Aorta (tissue), 5 donors: ENCODE results near the gene SPTBN4. TPM values are rescaled to one million over a fixed set of nuclear protein-coding genes. Genes with fewer than 3 reads are reported as not detected.

Experiments
- ATAC-seq: fragments of 200-7000 bp; cut with Tn5 transposase; one replicate; pipeline ENCODE4 v1.9.1; 2022; ENCODE audit warnings: moderate library complexity; ENCODE audit not compliant: low FRiP score
- DNase-seq, 2 donors: peaks; one replicate each; pipeline ENCODE4 v3.0.0-alpha.2; 2020
- H3K27ac ChIP-seq, 2 donors: one replicate each; pipeline ENCODE4 v1.5.1; 2013; ENCODE audit warnings: low read length in 2 of 2, mild to moderate bottlenecking in 2 of 2, moderate library complexity in 2 of 2, control low read depth in 1 of 2, inconsistent platforms in 1 of 2, low read depth in 1 of 2
- H3K27me3 ChIP-seq, 2 donors: one replicate each; pipeline ENCODE4 v1.6.1; 2013; ENCODE audit warnings: control low read depth in 1 of 2, low read length in 1 of 2, mild to moderate bottlenecking in 1 of 2, moderate library complexity in 1 of 2; ENCODE audit not compliant: insufficient read depth in 2 of 2, control insufficient read depth in 1 of 2
- H3K36me3 ChIP-seq, 2 donors: one replicate each; pipeline ENCODE4 v1.6.1; 2013; ENCODE audit warnings: control low read depth in 1 of 2, low read length in 1 of 2, mild to moderate bottlenecking in 1 of 2; ENCODE audit not compliant: insufficient read depth in 2 of 2, control insufficient read depth in 1 of 2
- H3K4me1 ChIP-seq, 2 donors: one replicate each; pipeline ENCODE4 v1.6.1; 2013; ENCODE audit warnings: low read length in 2 of 2, control low read depth in 1 of 2, mild to moderate bottlenecking in 1 of 2, moderate library complexity in 1 of 2; ENCODE audit not compliant: insufficient read depth in 2 of 2, control insufficient read depth in 1 of 2
- H3K4me3 ChIP-seq, 2 donors: one replicate each; pipeline ENCODE4 v1.5.1; 2013; ENCODE audit warnings: low read length in 2 of 2, control low read depth in 1 of 2, mild to moderate bottlenecking in 1 of 2
- H3K9me3 ChIP-seq: one replicate; pipeline ENCODE4 v1.6.1; 2013; ENCODE audit warnings: mild to moderate bottlenecking, low read length; ENCODE audit not compliant: control insufficient read depth
- WGBS, 2 donors: extraction: QIAGEN DNeasy Blood & Tissue Kit; methylation state at CpG; one replicate each; pipeline ENCODE4 v1.1.7; 2013; 5-methylcytosine and 5-hydroxymethylcytosine counted together
- intact Hi-C, 2 donors: fragments of 100-400 bp; cut with DNase I; formaldehyde crosslinking; loops; one replicate each; pipeline versions ENCODE4 v1.14.2 to v1.15.0; 2022
- polyA plus RNA-seq, 2 donors: library from polyadenylated mRNA; stranded (reverse); fragments of 200-250 nt; gene quantifications; one replicate each; pipeline ENCODE4 v1.2.3, GENCODE V29; 2013
- total RNA-seq, 2 donors: library from RNA; stranded (reverse); fragmentation: NEBNext Ultra II Directional; extraction: Animal tissue kit (Norgen Biotek cat#: 25700); gene quantifications; one replicate each; pipeline ENCODE4 v1.2.1, GENCODE V29; 2021
- donor health status: healthy with polysubstance abuse.
- donor health status: Bipolar disorder and iron deficiency.
- donor health status: DM: no; HTN: no; CAD: no.
- donor health status: DM: no; HTN: no; CAD: no.
- donor health status: DM: yes; HTN: yes; CAD: no.

SPTBN4 gene
- total and polyA plus RNA-seq, 4 donors: 0.25 to 4.1 (median 2.5) TPM

DNA sequence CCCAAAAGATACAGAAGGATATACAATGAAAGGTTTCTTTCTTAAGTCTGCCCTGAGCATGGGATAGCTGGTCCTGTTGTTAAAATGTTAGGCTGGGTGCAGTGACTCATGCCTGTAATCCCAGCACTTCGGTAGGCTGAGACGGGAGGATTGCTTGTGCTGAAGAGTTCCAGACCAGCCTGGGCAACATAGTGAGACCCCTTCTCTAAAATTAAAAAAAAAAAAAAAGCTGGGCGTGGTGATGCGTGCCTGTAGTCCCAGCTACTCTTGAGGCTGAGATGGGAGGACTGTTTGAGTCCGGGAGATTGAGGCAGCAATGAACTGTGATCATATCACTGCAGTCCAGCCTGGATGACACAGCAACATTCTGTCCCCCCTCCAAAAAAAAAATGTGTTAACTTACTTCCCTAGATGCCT, 57.3 kb downstream of the SPTBN4 start:
- Histone ChIP-seq H3K4me3 (no peak overlapping the region), H3K4me1 (no peaks in the 10 kb centered on the region), H3K9me3 (no peaks in the 10 kb centered on the region), H3K36me3 (no peaks in the 10 kb centered on the region), H3K27me3 (no peaks in the 10 kb centered on the region), H3K27ac (no peak overlapping the region)
- intact Hi-C loops: loop anchor here in 1 of 2 donors (10.0 kb wide), 1 partner anchor 111 kb away; no protein-coding TSS in a partner anchor
- WGBS, 2 donors: 89% methylated on average over 5 of the region's 5 CpGs
- ATAC-seq: no peak
- no peak for DNase-seq

DNA sequence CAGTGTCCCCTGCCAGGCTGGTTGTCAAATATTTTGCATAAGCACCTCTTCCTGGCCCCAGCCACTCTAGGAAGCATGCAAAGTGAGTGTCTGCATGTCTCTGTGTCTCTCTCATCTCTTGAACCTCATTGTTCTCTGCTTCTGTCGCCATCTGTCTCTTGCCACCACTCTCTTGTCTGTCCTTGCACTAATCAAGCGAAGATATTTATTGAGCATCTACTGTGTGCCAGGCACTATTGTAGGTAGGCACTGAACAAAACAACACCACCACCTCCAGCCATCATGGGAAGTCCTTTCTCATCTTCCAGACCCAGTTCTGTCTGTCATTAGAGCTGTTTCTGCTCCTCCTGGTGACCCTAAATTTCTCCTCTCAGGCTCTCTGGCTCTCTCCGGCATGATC, 57.9 kb downstream of the SPTBN4 start:
- DNase-seq: no peak
- Histone ChIP-seq H3K27me3 (no peaks in the 10 kb centered on the region), H3K4me3 (no peak overlapping the region), H3K9me3 (no peaks in the 10 kb centered on the region), H3K27ac (no peak overlapping the region), H3K4me1 (no peaks in the 10 kb centered on the region), H3K36me3 (no peaks in the 10 kb centered on the region)
- WGBS, 2 donors: 95 to 96% methylated on average over 3 of the region's 3 CpGs
- intact Hi-C loops: loop anchor here (5.0 to 10.0 kb wide), 3 partner anchors 53 to 110 kb away; partner anchors contain the start of gene SHKBP1 (in 1 of the 2)
- ATAC-seq: no peak

DNA sequence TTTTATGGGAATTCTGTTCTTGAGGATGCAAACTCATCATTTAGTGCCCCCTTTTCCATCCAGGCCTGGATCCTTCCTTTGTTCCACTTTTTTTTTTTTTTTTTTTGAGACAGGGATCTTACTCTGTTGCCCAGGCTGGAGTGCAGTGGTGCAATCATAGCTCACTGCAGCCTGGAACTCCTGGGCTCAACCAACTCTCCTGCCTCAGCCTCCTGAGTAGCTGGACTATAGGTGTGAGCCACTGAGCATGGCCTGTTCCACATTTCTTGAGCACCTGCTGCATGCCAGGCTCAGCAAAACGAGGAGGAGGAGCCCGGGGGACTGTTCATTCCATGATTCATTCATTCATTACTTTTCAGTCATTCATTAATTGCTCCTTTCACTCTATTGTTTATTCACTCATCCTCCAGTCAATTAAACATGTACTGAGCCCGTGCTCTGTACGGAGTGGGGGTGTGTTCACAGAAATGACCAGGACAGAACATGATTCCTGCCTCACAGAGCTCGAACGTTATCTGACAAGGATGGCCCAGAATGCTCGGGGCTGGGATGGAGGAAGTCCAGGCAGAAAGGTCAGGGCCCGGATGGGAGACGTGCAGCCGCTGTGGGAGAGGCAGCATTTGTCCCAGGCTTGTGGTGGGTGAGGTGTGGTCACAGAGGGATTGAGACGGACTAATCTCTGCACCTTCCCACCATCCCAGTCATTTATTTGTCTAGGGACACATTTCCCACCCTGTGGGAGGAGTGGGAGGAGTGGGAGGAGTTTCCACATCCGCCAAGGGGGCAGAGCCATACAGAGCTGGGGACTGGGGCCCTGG, 58.6 kb downstream of the SPTBN4 start:
- intact Hi-C loops: loop anchor here (5.0 to 10.0 kb wide), 3 partner anchors 52 to 109 kb away; partner anchors contain the start of gene SHKBP1 (in 1 of the 2)
- DNase-seq: no peak
- no peaks in the 10 kb centered on the region for H3K36me3 ChIP-seq
- H3K9me3 ChIP-seq: no peaks in the 10 kb centered on the region
- no peaks in the 10 kb centered on the region for H3K4me1 ChIP-seq
- no peak overlapping the region for H3K4me3 ChIP-seq
- no peak overlapping the region for H3K27ac ChIP-seq
- no peak for ATAC-seq
- WGBS, 2 donors: 77 to 78% methylated on average over 12 of the region's 12 CpGs
- H3K27me3 ChIP-seq: no peaks in the 10 kb centered on the region

DNA sequence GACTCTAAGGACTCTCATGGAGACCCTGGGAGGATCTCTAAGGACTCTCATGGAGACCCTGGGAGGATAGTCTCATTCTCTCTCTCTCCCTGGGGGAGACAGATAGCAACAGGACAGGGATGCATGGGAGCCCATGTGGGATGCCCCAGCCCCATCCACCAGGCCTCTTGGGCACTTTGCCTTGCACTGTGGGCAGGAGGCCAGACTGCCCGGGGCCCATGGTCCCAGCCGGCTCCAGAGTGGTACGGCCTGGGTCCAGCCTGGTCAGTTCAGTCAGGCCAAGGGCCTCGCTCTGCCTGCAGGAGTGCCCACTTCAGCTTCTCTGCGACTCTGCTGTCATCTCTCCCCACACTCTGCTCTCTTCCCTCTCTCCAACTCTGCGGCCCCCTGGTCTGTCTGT, 61.3 kb downstream of the SPTBN4 start:
- Histone ChIP-seq H3K36me3 (no peaks in the 10 kb centered on the region), H3K27me3 (no peaks in the 10 kb centered on the region), H3K9me3 (no peaks in the 10 kb centered on the region), H3K27ac (no peak overlapping the region), H3K4me3 (no peak overlapping the region), H3K4me1 (no peaks in the 10 kb centered on the region)
- no peak for ATAC-seq
- intact Hi-C loops: loop anchor here (2.0 to 10.0 kb wide), 4 partner anchors 49 to 107 kb away; partner anchors contain the start of gene SHKBP1 (in 1 of the 2)
- 61 to 64% methylated on average over 6 of the region's 6 CpGs for WGBS, 2 donors
- no peak for DNase-seq

DNA sequence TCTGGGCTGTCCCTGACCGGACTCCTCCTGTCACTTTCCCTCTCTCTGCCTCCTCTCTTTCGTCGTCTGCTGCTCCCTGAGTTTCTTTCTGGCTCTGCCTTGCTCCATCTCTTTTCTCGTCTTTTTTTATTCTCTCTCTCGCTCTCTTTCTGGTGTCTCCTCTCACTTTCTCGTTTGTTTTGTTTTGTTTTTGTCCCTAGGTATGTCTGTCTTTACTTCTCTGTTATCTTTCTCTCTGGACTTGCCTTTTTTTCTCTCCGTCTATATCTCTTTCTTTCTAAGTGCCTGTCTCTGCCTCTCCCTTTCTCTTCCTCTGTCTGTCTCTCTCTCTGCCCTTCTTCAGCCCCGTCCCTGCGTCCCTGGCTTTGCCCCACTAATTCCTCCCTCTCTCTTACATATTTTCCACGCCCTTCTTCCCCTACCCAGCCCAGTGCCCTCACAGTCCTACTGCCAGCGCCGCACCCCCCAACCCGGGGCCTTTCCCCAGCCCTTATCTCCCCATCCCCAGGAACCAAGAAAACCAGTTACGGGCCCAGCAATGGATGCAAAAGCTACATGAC, 61.8 kb downstream of the SPTBN4 start:
- intact Hi-C loops: loop anchor here (2.0 to 10.0 kb wide), 4 partner anchors 49 to 106 kb away; partner anchors contain the start of gene SHKBP1 (in 1 of the 2)
- DNase-seq: no peak
- no peak for ATAC-seq
- no peaks in the 10 kb centered on the region for H3K27me3 ChIP-seq
- H3K4me3 ChIP-seq: no peak overlapping the region
- no peaks in the 10 kb centered on the region for H3K4me1 ChIP-seq
- H3K36me3 ChIP-seq: no peaks in the 10 kb centered on the region
- H3K27ac ChIP-seq: no peak overlapping the region
- H3K9me3 ChIP-seq: no peaks in the 10 kb centered on the region
- WGBS, 2 donors: 68 to 69% methylated on average over 14 of the region's 14 CpGs

DNA sequence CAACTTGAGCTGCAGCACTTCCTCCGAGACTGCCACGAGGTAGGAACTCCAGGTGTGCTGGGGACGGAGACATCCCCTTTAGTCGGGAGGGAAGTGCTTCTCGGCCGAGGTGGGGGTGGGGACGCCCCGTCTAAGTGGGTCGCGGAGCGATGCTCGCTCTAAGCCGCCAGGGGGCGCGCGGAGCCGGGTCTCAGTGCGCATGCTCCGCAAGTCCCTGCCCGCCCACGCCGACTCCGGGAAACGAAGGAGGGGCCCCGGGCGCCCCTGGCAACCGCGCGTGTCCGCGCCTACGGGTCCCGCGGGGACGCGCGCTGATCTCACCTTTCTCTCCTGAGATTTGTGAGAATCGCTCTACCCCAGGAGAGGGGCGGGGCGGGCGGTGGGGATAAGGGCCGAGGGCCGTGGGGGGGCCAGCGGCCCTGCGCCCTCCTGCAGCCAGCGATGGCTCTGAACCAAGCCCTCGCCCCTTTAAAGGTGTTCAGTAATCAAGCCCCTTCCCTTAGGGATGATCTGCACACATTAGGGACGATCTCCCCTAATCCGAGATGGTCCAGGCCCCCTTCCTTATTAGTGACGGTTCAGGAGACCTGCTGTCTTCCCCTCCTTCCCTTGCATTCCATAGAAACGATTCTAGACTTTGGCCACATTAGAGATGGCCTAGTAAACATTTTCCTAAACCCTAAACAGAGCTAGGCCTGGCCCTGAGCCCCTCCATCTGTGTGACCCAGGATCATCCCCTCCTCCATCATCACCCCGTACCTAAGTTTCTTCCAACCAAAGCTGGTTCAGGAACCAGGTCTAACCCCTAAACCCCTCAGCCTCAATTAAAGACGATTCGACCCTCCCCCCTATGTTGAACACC, 62.5 kb downstream of the SPTBN4 start:
- peaks cover 1% of the 10 kb centered on the region for H3K9me3 ChIP-seq
- H3K4me1 ChIP-seq: no peaks in the 10 kb centered on the region
- 3% methylated on average over 50 to 54 of the region's 54 CpGs for WGBS, 2 donors
- peak; percentile 95 for ATAC-seq
- intact Hi-C loops: loop anchor here (2.0 to 10.0 kb wide), 4 partner anchors 48 to 105 kb away; partner anchors contain the start of gene SHKBP1 (in 1 of the 2)
- H3K4me3 ChIP-seq: peak overlapping the region; percentile 37 to 42
- peak; percentile 88 to 96 for DNase-seq
- H3K27me3 ChIP-seq: no peaks in the 10 kb centered on the region
- no peak overlapping the region for H3K27ac ChIP-seq
- no peaks in the 10 kb centered on the region for H3K36me3 ChIP-seq

DNA sequence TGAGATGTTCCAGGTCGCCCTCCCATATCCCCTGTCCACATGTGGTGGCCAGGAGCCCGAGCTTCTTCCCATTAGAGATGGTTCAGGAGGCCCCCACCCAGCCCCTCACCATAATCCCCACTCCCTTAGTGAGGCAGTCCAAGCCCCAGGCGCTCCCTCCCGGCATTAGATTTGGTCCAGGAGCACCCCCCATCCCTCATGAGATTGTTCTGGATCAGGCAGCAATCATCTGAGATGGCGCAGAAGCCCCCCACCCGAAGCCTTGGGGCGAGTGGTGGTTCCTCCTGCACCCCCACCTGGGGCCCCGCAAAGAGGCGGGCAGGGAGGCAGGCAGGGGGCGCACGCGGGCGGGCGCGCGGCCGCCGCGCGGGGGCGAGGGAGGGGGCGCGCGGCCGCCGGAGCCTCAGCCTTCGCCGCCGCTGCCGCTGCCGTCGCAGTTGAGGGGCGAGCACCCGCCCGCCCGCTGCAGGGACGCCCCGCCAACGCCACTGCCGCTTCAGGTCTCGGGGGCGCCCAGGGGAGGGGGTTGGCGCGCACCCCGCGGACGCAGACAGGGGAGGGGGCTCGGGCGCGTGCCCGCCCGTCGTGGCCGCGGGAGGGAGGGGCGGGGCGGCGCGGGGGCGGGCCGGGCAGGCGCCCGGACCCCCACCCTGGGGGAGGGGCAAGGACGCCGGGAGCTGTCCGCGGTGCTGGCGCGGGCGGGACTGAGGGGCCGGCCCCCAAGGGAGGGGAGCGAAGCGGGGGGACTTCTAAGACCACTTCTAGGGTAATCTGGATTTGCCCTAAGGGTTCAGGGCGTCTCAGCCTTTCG, 63.5 kb downstream of the SPTBN4 start:
- no peaks in the 10 kb centered on the region for H3K4me1 ChIP-seq
- DNase-seq (no peak), ATAC-seq (no peak)
- intact Hi-C loops: loop anchor here in 1 of 2 donors (5.0 kb wide), 1 partner anchor 107 kb away; no protein-coding TSS in a partner anchor
- peaks cover 1% of the 10 kb centered on the region for H3K9me3 ChIP-seq
- WGBS, 2 donors: 3 to 4% methylated on average over 26 to 75 of the region's 75 CpGs
- peak overlapping the region in 1 of 2 donors; percentile 3 for H3K4me3 ChIP-seq
- H3K27ac ChIP-seq: no peak overlapping the region
- H3K36me3 ChIP-seq: no peaks in the 10 kb centered on the region
- no peaks in the 10 kb centered on the region for H3K27me3 ChIP-seq
